H1 (cell line): ENCODE measurements around the gene PRICKLE2. TPM values are rescaled to one million over a fixed set of nuclear protein-coding genes. Genes with fewer than 3 reads are reported as not detected.

Source experiments
- ASH2L ChIP-seq: fragments of 200-600, 300-600 bp; sonication (generic); IDR thresholded peaks from one replicate; pipeline ENCODE4 v1.7.1; 2017; ENCODE audit warnings: low read length
- CHD7 ChIP-seq: fragments of 300-600 bp; sonication (generic); IDR thresholded peaks from 2 replicates; pipeline ENCODE4 v1.7.1; 2012; ENCODE audit warnings: low read length, moderate library complexity, mild to moderate bottlenecking, inconsistent platforms; ENCODE audit not compliant: insufficient replicate concordance
- KDM5A ChIP-seq: fragments of 200-600 bp; IDR thresholded peaks from 2 replicates; pipeline ENCODE4 v1.7.1; 2012; ENCODE audit warnings: mild to moderate bottlenecking, low read length, inconsistent platforms, mixed read lengths
- POU5F1 ChIP-seq: IDR thresholded peaks from 2 replicates; pipeline ENCODE4 v1.6.1; 2011; ENCODE audit warnings: low read depth, mild to moderate bottlenecking, low read length, moderate library complexity
- RFX5 ChIP-seq: IDR thresholded peaks from 2 replicates; pipeline ENCODE4 v1.6.1; 2011; ENCODE audit warnings: low read depth, low read length, improper control_type of control experiment, borderline replicate concordance
- SP2 ChIP-seq: IDR thresholded peaks from 2 replicates; pipeline ENCODE4 v1.6.1; 2012; ENCODE audit warnings: mild to moderate bottlenecking, low read length, inconsistent platforms
- polyA plus RNA-seq, 7 experiments: library from polyadenylated mRNA; depleted of rRNA in 3 of 7; stranded (reverse) in 5 of 7; unstranded in 2 of 7; fragments of >200 nt in 5 of 7; fragments of 200-250 nt in 2 of 7; gene quantifications; 1 replicate in 5 of 7; 2 replicates in 1 of 7; 4 replicates in 1 of 7; pipeline versions ENCODE4 v1.2.1 to v1.2.3, GENCODE V29; 2011 to 2013; ENCODE audit warnings: missing spikeins in 2 of 7, mixed read lengths in 2 of 7
- total RNA-seq: library from RNA; stranded (reverse); fragmentation: NEBNext Ultra II Directional; extraction: Animal tissue kit (Norgen Biotek cat#: 25700); gene quantifications from 2 replicates; pipeline ENCODE4 v1.2.1, GENCODE V29; 2021

The PRICKLE2 gene
- total and polyA plus RNA-seq, 2 of the 8 experiments (the other 6 are each of a cell fraction or from before 2014, with no cell fraction given) = 2.9 to 8.0 TPM

GRCh38 chr3:64147211-64147610, 78.1 kb downstream of the PRICKLE2 start (continued):
- TF ChIP-seq RFX5 (no peak), SP2 (no peak), POU5F1 (no peak), ASH2L (no peak), CHD7 (no peak), KDM5A (no peak)
